Right hindlimb (tissue), 1 donor: ENCODE measurements around the gene NSUN2.

Experiments used
- DNase-seq: peaks from one replicate; pipeline ENCODE4 v3.0.0-alpha.2; 2018

NSUN2 gene

DNA sequence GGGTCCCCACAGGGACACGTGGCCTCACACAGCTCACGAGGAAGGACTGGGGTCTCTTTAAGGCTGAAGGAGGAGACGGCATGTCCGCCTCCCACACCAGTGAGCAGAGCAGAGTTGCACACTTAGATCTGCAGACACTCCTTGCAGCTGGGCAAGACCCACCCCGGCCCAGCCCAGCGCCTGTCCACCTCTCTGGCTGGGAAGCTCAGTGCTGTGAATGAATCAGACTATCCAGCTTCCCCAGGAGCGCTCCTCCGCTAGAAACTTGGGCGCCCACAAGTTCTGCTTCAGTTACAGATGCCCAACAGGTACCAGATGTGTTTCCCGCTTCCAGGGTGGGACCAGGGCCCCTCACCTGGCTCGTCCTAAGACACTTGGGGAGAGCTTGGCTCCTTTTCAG is 78.9 kb downstream of the NSUN2 start:
- DNase-seq = no peak

DNA sequence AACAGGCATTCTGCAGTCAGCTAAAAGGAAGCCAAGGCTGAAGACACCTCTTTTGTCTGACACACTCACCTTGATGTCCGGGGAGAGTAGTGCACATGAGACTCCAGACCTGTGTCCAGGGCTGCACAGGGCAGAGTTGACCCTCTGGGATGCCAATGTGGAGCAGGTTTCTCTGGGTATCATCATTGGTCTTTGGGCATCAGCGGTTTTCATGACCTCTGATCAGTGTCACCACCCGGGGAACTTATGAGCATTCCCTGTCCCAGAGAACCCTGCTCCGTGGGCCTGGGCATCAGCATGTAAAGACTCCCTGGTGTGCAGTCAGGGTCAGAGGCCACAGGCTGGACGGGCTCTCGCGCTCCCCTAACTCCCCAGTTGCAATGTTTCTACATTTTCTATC is 80.2 kb downstream of the NSUN2 start:
- no peak for DNase-seq

DNA sequence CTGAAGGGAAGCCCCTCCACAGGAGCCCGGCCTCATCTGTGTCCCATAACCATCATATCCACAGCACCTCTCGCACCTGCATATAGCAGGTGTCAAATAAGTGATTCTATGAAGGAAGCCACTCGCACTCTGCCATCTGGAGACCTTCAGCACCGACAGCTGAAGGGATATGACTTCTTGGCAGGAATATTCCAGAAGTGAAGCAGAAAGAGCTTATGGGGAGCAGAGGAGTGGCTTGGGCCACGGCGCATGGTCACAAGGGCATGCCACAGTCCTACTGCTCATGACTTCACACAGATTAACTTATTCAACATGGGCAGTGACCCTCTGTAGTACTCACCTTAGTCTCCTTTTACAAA is 80.9 kb downstream of the NSUN2 start:
- DNase-seq = no peak

DNA sequence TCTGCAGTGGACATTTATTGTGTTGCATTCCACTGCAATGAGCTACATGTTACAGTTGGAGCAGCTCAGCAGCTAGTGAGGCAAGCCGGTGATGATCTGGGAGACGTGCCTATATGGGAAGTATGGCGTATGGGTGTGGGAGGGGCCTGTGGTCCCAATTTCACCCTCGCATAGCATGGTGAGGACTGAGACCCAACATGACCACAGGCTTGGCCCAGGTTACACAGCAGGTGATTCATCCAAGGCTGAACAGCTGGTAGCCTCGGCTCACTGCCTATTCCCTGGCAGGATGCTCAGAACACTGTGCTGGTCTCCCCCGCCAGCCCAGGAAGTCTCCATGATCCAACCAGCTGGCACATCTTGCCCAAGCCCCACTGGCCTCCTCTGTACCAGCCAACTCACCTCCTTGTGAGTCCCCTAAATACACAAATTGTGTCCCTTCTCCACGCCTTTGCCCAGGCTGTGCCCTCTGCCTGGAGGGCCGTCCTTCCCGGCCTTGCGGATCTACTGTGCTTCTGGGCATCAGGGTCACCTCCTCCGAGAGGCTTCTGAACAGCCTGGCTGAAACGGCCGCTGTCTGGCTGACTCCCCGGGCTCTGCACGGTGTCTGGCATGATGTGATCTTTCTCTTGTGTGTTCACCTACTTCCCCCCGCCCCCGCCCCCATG is 81.4 kb downstream of the NSUN2 start:
- no peak for DNase-seq

DNA sequence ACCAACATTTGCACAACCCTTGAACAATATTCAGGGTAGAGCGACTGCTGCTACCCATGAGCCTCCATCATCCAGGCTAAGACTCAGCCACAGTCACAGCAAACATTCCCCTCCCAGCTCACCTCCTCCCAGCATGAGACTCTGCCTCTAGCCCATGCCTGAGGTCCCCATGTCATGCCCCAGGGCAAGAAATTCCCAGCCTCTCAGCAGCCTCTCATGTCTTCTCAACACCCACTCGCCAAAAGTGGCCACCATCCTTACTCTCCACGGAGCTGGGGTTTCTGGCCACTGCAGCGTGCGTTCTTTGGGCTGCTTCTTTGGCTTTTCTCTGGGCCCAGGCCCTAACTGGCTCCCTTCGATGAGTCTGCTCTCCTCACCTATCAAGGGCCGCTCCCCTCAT is 82.2 kb downstream of the NSUN2 start:
- DNase-seq = no peak
